ENCODE results near the gene OGFOD3. TPM values are rescaled to one million over a fixed set of nuclear protein-coding genes. Genes with fewer than 3 reads are reported as not detected.
A peak's percentile ranks its signal among the peaks of the same experiment; 100 is the strongest.
"Not testable (repeated sequence)": the region's sequence is repeated elsewhere in the genome, so short reads cannot be mapped to it uniquely, and the experiment has no call there.

The OGFOD3 gene
- total RNA-seq, 2 experiments from 2014 or later = 27.1 to 30.5 TPM

- Mint-ChIP-seq H3K4me1 (peaks cover 44% of the 10 kb centered on the region), H3K36me3 (peaks cover 32% of the 10 kb centered on the region)
- H3K9me3 Mint-ChIP-seq (ENCODE audit: low read depth); CTCF ChIA-PET; H3K27me3 Mint-ChIP-seq; H3K27ac Mint-ChIP-seq; ATAC-seq; H3K4me3 Mint-ChIP-seq; DNase-seq: not testable (repeated sequence)
Measured at GRCh38 chr17:82453706-82454105, 35.3 kb upstream of the OGFOD3 start.

- not testable (repeated sequence) for H3K4me3 Mint-ChIP-seq; DNase-seq; H3K9me3 Mint-ChIP-seq (ENCODE audit: low read depth); ATAC-seq; H3K27me3 Mint-ChIP-seq
- Mint-ChIP-seq H3K4me1 (peaks cover 44% of the 10 kb centered on the region), H3K27ac (peak overlapping the region; percentile 63), H3K36me3 (peaks cover 33% of the 10 kb centered on the region)
- CTCF ChIA-PET = interaction anchor here (0.6 kb wide), 1 partner anchor 76 kb away, joined by 4 read pairs; no protein-coding TSS in a partner anchor
Measured at GRCh38 chr17:82453151-82453550, 34.8 kb upstream of the OGFOD3 start.

DNA sequence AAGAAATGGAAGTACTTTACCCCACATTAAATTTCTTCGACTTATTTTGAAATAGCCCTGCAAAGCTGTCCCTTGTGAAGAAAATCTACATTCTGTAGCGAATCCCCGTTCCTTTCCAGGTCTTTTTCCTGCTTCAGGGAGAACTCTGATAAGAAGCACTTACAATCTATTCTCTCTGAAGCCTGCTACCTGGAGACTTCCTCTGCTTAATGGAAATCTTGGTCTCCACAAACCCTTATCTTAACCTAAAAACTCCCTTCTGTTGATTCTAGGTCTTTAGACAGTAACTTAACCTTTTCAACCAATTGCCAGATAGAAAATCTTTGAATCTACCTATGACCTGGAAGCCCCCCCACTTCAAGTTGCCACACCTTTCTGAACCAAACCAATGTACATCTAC lies 33.8 kb upstream of the OGFOD3 start:
- ATAC-seq = no peak
- Mint-ChIP-seq H3K4me1 (peaks cover 44% of the 10 kb centered on the region), H3K4me3 (peak overlapping the region; percentile 21), H3K9me3 (ENCODE audit: low read depth) (no peaks in the 10 kb centered on the region), H3K27ac (peak overlapping the region; percentile 95), H3K36me3 (peaks cover 40% of the 10 kb centered on the region), H3K27me3 (no peaks in the 10 kb centered on the region)
- DNase-seq = no peak
- CTCF ChIA-PET = no interaction called here

DNA sequence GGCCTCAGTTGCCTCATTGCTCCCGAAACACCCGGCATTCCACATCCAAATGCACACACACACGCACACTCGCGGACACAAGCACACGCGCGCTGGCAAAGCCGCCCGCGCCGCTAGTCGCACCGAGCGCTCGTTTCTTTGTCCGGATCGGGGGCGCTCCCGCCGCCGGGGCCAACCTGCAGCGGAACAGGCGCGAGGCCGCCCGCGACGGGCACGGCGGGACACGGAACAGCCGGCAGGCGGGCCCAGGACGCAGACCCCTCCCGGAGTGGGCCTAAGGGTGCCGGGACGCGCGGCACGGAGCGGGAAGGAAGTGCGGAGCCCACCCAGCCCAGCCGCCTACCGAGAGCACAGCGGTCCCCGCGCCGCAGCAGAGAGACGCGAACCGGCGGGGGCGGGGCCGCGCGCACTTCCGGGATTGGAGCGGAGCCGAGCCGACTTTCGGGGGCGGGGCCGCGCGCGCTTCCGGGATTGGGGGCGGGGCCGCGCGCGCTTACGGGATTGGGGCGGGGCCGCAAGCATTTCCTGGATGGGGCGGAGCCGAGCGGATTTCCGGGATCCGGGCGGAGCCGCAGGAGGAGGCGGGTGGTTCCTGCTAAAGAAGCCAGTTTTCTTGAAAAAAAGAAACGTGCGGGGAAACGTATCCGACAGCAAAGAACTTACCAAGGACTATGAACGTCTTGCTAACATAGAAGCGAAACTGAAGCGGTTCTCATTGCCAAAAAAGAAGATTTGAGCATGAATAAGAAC lies 32.1 kb upstream of the OGFOD3 start, which contains the start of gene CYBC1:
TSS of gene CYBC1 (minus strand) at position 396 of the 750 bp plus-strand sequence. CDS start 1,498 bp downstream, outside the sequence.
- DNase-seq = peak; percentile 96
- ATAC-seq = peak; percentile 86
- CTCF ChIA-PET = interaction anchor here (0.7 kb wide), 1 partner anchor 80 kb away, joined by 4 read pairs; no protein-coding TSS in a partner anchor
- Mint-ChIP-seq H3K27ac (peak within 1 kb of the TSS; percentile 95), H3K27me3 (no peaks in the 10 kb centered on the region), H3K4me3 (peak within 1 kb of the TSS; percentile 91), H3K9me3 (ENCODE audit: low read depth) (no peaks in the 10 kb centered on the region), H3K4me1 (peaks cover 46% of the 10 kb centered on the region), H3K36me3 (peaks cover 45% of the 10 kb centered on the region)

GRCh38 chr17:82449883-82450356 lies 31.5 kb upstream of the OGFOD3 start:
- Mint-ChIP-seq H3K9me3 (ENCODE audit: low read depth) (no peaks in the 10 kb centered on the region), H3K4me1 (peaks cover 45% of the 10 kb centered on the region), H3K36me3 (peaks cover 45% of the 10 kb centered on the region), H3K27me3 (no peaks in the 10 kb centered on the region), H3K4me3 (peak overlapping the region; percentile 91), H3K27ac (peak overlapping the region; percentile 95)
- CTCF ChIA-PET = interaction anchor here (0.9 to 1.5 kb wide), 6 partner anchors 8 to 104 kb away, joined by 3 to 12 read pairs (median 4); no protein-coding TSS in a partner anchor
- peak; percentile 59 for DNase-seq
- peak; percentile 2 for ATAC-seq

- Mint-ChIP-seq H3K27me3 (no peaks in the 10 kb centered on the region), H3K4me1 (peaks cover 45% of the 10 kb centered on the region), H3K9me3 (ENCODE audit: low read depth) (no peaks in the 10 kb centered on the region), H3K4me3 (peak overlapping the region; percentile 91), H3K27ac (peak overlapping the region; percentile 95), H3K36me3 (peaks cover 44% of the 10 kb centered on the region)
- CTCF ChIA-PET = interaction anchor here (0.9 to 1.5 kb wide), 8 partner anchors 8 to 104 kb away, joined by 3 to 12 read pairs (median 4); no protein-coding TSS in a partner anchor
- DNase-seq (peak; percentile 88), ATAC-seq (peak; percentile 38)
Measured at GRCh38 chr17:82449131-82449882, 30.9 kb upstream of the OGFOD3 start.

- H3K9me3 Mint-ChIP-seq (ENCODE audit: low read depth) = no peaks in the 10 kb centered on the region
- CTCF ChIA-PET = no interaction called here
- no peaks in the 10 kb centered on the region for H3K27me3 Mint-ChIP-seq
- H3K4me3 Mint-ChIP-seq = peak overlapping the region; percentile 39
- peak overlapping the region; percentile 71 for H3K27ac Mint-ChIP-seq
- DNase-seq = no peak
- H3K4me1 Mint-ChIP-seq = peaks cover 44% of the 10 kb centered on the region
- peaks cover 43% of the 10 kb centered on the region for H3K36me3 Mint-ChIP-seq
- no peak for ATAC-seq
Measured at GRCh38 chr17:82447876-82448275, 29.5 kb upstream of the OGFOD3 start.

DNA sequence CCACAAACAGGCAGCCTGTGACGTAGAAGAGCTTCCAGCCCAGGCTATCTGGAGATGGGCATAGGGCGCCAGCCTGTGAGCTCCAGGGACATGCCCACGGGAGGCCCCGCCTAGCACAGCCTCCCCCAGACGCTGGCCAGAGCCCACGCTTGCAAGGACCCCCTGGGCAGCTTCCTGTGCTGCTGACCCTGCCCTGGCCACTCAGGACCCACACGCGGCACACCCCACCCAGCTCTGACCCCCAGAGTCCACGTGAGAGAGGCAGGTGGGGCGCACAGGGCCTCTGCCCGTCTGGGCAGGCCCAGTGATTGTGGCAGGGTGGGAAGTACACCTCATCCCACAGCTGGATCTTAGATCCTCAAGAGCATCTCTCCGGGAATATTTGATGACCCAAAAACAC lies 28.3 kb upstream of the OGFOD3 start:
- Mint-ChIP-seq H3K4me3 (no peak overlapping the region), H3K9me3 (ENCODE audit: low read depth) (no peaks in the 10 kb centered on the region), H3K36me3 (peaks cover 41% of the 10 kb centered on the region), H3K27me3 (no peaks in the 10 kb centered on the region), H3K27ac (no peak overlapping the region), H3K4me1 (peaks cover 35% of the 10 kb centered on the region)
- CTCF ChIA-PET = interaction anchor here (0.7 to 1.9 kb wide), 2 partner anchors 108 to 134 kb away, joined by 3 to 6 read pairs; no protein-coding TSS in a partner anchor
- no peak for DNase-seq
- ATAC-seq = no peak

- Mint-ChIP-seq H3K36me3 (peaks cover 41% of the 10 kb centered on the region), H3K4me1 (peaks cover 30% of the 10 kb centered on the region), H3K27ac (no peak overlapping the region), H3K4me3 (no peak overlapping the region), H3K27me3 (no peaks in the 10 kb centered on the region), H3K9me3 (ENCODE audit: low read depth) (no peaks in the 10 kb centered on the region)
- ATAC-seq (no peak), DNase-seq (no peak)
- CTCF ChIA-PET = interaction anchor here (1.9 kb wide), 1 partner anchor 108 kb away, joined by 6 read pairs; no protein-coding TSS in a partner anchor
Measured at GRCh38 chr17:82446124-82446523, 27.7 kb upstream of the OGFOD3 start.

DNA sequence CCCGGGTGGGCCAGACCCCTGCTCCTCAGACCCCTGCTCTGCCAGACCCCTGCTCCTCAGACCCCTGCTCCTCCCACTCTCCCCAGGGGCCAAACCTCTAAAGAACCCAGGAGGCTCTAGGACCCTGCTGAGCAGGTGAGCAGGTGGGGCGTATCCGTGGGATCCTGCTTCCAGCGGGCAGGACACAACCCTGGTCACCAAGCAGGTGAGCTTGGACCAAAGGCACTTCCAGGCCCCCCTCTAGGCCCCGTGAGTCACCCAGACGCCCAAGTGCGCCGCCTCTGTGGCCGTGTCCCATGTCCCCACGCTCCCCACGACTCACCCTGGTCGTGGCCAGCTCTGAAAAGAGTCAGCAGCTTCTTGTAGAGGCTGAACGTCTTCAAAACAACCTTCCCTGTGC lies 27.2 kb upstream of the OGFOD3 start:
- ATAC-seq = no peak
- no peak for DNase-seq
- no peak overlapping the region for H3K27ac Mint-ChIP-seq
- H3K4me3 Mint-ChIP-seq = no peak overlapping the region
- no peaks in the 10 kb centered on the region for H3K9me3 Mint-ChIP-seq (ENCODE audit: low read depth)
- peaks cover 26% of the 10 kb centered on the region for H3K4me1 Mint-ChIP-seq
- peaks cover 41% of the 10 kb centered on the region for H3K36me3 Mint-ChIP-seq
- CTCF ChIA-PET = interaction anchor here (1.9 kb wide), 1 partner anchor 109 kb away, joined by 6 read pairs; no protein-coding TSS in a partner anchor
- H3K27me3 Mint-ChIP-seq = no peaks in the 10 kb centered on the region

DNA sequence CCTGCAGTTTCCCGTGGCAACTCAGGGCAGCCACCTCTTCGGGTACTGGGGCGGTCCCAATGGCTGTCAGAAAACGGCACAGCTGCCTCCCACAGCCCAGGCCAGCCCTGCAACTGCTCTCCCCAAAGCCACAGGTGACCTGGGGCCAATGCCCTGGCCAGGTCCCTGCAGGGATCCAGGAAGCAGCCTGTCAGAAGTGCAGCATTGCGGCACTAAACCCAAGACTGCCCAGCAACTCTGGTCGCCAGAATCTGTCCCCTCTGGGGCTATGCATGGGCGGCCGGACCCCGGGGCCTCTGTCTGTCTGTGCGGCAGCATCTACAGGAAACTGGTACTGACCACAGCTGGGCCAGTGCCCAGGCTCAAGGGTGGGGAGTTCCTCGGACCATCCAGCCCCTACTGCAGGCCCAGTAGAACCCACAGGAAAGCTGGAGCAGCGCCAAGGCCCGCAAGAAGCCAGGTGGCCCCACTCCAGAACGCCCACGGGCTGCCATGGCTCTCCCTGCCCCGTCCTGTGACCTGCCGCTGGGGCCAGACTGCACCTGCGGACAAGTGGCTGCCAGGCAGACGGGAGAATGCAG lies 26.6 kb upstream of the OGFOD3 start:
- no peak overlapping the region for H3K4me3 Mint-ChIP-seq
- DNase-seq (no peak), ATAC-seq (no peak)
- H3K36me3 Mint-ChIP-seq = peaks cover 41% of the 10 kb centered on the region
- H3K9me3 Mint-ChIP-seq (ENCODE audit: low read depth) = no peaks in the 10 kb centered on the region
- no peak overlapping the region for H3K27ac Mint-ChIP-seq
- H3K27me3 Mint-ChIP-seq = no peaks in the 10 kb centered on the region
- CTCF ChIA-PET = interaction anchor here (1.9 kb wide), 1 partner anchor 109 kb away, joined by 6 read pairs; no protein-coding TSS in a partner anchor
- H3K4me1 Mint-ChIP-seq = peaks cover 26% of the 10 kb centered on the region

GRCh38 chr17:82444284-82444893 lies 26.0 kb upstream of the OGFOD3 start:
- Mint-ChIP-seq H3K27ac (no peak overlapping the region), H3K36me3 (peaks cover 35% of the 10 kb centered on the region), H3K27me3 (no peaks in the 10 kb centered on the region), H3K4me3 (no peak overlapping the region), H3K9me3 (ENCODE audit: low read depth) (no peaks in the 10 kb centered on the region), H3K4me1 (peaks cover 26% of the 10 kb centered on the region)
- ATAC-seq = no peak
- CTCF ChIA-PET = no interaction called here
- no peak for DNase-seq

Measured in activated CD8-positive, alpha-beta memory T cell treated with anti-CD3 and anti-CD28 coated beads, Interleukin-2, amount 10 ng/mL, durations not matched to agents 7 days and 5 days (primary cell).